Endothelial cell of umbilical vein (primary cell): ENCODE results near the gene MESD. TPM values are rescaled to one million over a fixed set of nuclear protein-coding genes. Genes with fewer than 3 reads are reported as not detected.

Experiments
- BruUV-seq: library from RNA; stranded (reverse); fragments of 400-500 nt; replicated peaks from 2 replicates; lab custom pipeline; 2021; lab: Mats Ljungman, UMichigan
- CTCF ChIA-PET: fragments of 300-600, 350-600 bp; sonication (Branson Sonifier 250); formaldehyde crosslinking; loops from one replicate; lab custom pipeline; 2021; ENCODE audit warnings: antibody characterized with exemption, inconsistent platforms; lab: Charles Lee
- POLR2A ChIA-PET: fragments of 300-600, 350-600 bp; sonication (Branson Sonifier 250); formaldehyde crosslinking; loops from one replicate; lab custom pipeline; 2021; ENCODE audit warnings: antibody characterized with exemption, inconsistent platforms; lab: Charles Lee
- DNase-seq: peaks from one replicate; pipeline ENCODE4 v3.0.0-alpha.2; 2011; ENCODE audit warnings: low read depth, low spot score
- FAIRE-seq: peaks from 2 replicates; lab custom pipeline; 2011; peaks lifted over from hg19 to GRCh38; lab: Jason Lieb, UNC
- H2AFZ ChIP-seq: 2 replicates; pipeline ENCODE4 v1.6.0; 2012; ENCODE audit warnings: low read depth, low read length, control low read depth, inconsistent platforms
- H3K27ac ChIP-seq: 2 replicates; pipeline ENCODE4 v1.5.1; 2011; ENCODE audit warnings: low read depth, mild to moderate bottlenecking, control low read depth, low read length, moderate library complexity; ENCODE audit not compliant: insufficient read depth
- H3K27me3 ChIP-seq, 2 experiments: 2 replicates each; pipeline versions ENCODE4 v1.6.0 to v1.6.1; 2011; ENCODE audit warnings: low read length in 2 of 2, mixed read lengths in 1 of 2; ENCODE audit not compliant: control insufficient read depth in 2 of 2, insufficient read depth in 2 of 2
- H3K36me3 ChIP-seq, 2 experiments: 2 replicates in 1 of 2; 3 replicates in 1 of 2; pipeline ENCODE4 v1.5.1; 2011; ENCODE audit warnings: low read length in 2 of 2, mild to moderate bottlenecking in 1 of 2, moderate library complexity in 1 of 2; ENCODE audit not compliant: control insufficient read depth in 2 of 2, insufficient read depth in 2 of 2; ENCODE audit errors: extremely low read depth in 1 of 2
- H3K4me1 ChIP-seq: 3 replicates; pipeline ENCODE4 v1.5.1; 2011; ENCODE audit warnings: mild to moderate bottlenecking, low read length; ENCODE audit not compliant: control insufficient read depth, insufficient read depth; ENCODE audit errors: extremely low read depth
- H3K4me2 ChIP-seq: 2 replicates; pipeline ENCODE4 v1.6.1; 2011; ENCODE audit warnings: low read length, control low read depth, mixed read lengths; ENCODE audit not compliant: insufficient read depth
- H3K4me3 ChIP-seq, 3 experiments: fragments of 200-600 bp in 1 of 3; sonication (generic), shearing (Covaris generic) in 1 of 3; replicated peaks in 1 of 3; 2 replicates each; pipeline ENCODE4 v1.5.1; 2011 to 2016; ENCODE audit warnings: control low read depth in 3 of 3, low read length in 3 of 3, mild to moderate bottlenecking in 2 of 3, inconsistent platforms in 1 of 3, low read depth in 1 of 3, moderate library complexity in 1 of 3; ENCODE audit not compliant: insufficient read depth in 1 of 3
- H3K79me2 ChIP-seq: 2 replicates; pipeline ENCODE4 v1.6.0; 2012; ENCODE audit warnings: low read length, inconsistent platforms; ENCODE audit not compliant: control insufficient read depth, insufficient read depth
- H3K9ac ChIP-seq: replicated peaks from 2 replicates; pipeline ENCODE3; 2011; ENCODE audit warnings: low read length, control low read depth; ENCODE audit not compliant: insufficient read depth; ENCODE audit errors: extremely low read depth
- H3K9me1 ChIP-seq: replicated peaks from 3 replicates; pipeline ENCODE4 v1.6.0; 2011; ENCODE audit warnings: mild to moderate bottlenecking, low read length; ENCODE audit not compliant: control insufficient read depth, insufficient read depth; ENCODE audit errors: extremely low read depth
- H3K9me3 ChIP-seq: replicated peaks from 2 replicates; pipeline ENCODE4 v1.5.1; 2012; ENCODE audit warnings: low read length, inconsistent platforms; ENCODE audit not compliant: control insufficient read depth, insufficient read depth
- H4K20me1 ChIP-seq: replicated peaks from 2 replicates; pipeline ENCODE3; 2011; ENCODE audit warnings: mild to moderate bottlenecking, low read length; ENCODE audit not compliant: control insufficient read depth, insufficient read depth; ENCODE audit errors: extremely low read depth
- EZH2 ChIP-seq: IDR thresholded peaks from 2 replicates; pipeline ENCODE4 v1.6.1; 2012; ENCODE audit warnings: borderline replicate concordance, low read depth, mild to moderate bottlenecking, moderate library complexity, low read length, inconsistent platforms; ENCODE audit not compliant: severe bottlenecking
- FOS ChIP-seq: IDR thresholded peaks from 2 replicates; pipeline ENCODE4 v1.6.1; 2011; ENCODE audit warnings: mild to moderate bottlenecking, low read length, moderate library complexity, borderline replicate concordance; ENCODE audit not compliant: insufficient read depth
- GATA2 ChIP-seq: IDR thresholded peaks from 2 replicates; pipeline ENCODE4 v1.7.0; 2011; ENCODE audit warnings: low read depth, mild to moderate bottlenecking, moderate library complexity, mixed read lengths, low read length; ENCODE audit not compliant: insufficient read length, insufficient read depth
- JUN ChIP-seq: IDR thresholded peaks from 2 replicates; pipeline ENCODE4 v1.6.1; 2011; ENCODE audit warnings: borderline replicate concordance, low read depth; ENCODE audit not compliant: insufficient read length, insufficient read depth
- MYC ChIP-seq: IDR thresholded peaks from one replicate; pipeline ENCODE4 v1.6.1; 2011; ENCODE audit warnings: mild to moderate bottlenecking, low read depth, low read length
- POLR2A ChIP-seq: IDR thresholded peaks from 2 replicates; pipeline ENCODE4 v1.6.1; 2012; ENCODE audit warnings: low read depth, mild to moderate bottlenecking, control low read depth, low read length
- POLR2AphosphoS5 ChIP-seq: IDR thresholded peaks from 2 replicates; pipeline ENCODE4 v1.6.1; 2012; ENCODE audit warnings: low read depth, mild to moderate bottlenecking, control low read depth, low read length, moderate library complexity; ENCODE audit not compliant: insufficient read depth
- dilution Hi-C: fragments of 300-500 bp; cut with MboI; formaldehyde crosslinking; loops from one replicate; pipeline ENCODE4 v1.15.0; 2019; ENCODE audit warnings: low sequenced_read_pairs; ENCODE audit not compliant: extremely low pct_ligation_motif_present
- intact Hi-C: fragments of 100-400 bp; cut with micrococcal nuclease; formaldehyde crosslinking; loops from one replicate; pipeline ENCODE4 v1.10.0; 2022
- polyA plus RNA-seq, 4 experiments: library from polyadenylated mRNA; depleted of rRNA in 3 of 4; stranded (reverse) in 3 of 4; unstranded in 1 of 4; fragments of >200 nt; gene quantifications; 2 replicates each; pipeline versions ENCODE4 v1.2.1 to v1.2.3, GENCODE V29; 2011 to 2012; ENCODE audit warnings: missing spikeins in 1 of 4
- total RNA-seq: library from RNA; stranded (reverse); gene quantifications from 2 replicates; pipeline ENCODE4 v1.2.3, GENCODE V29; 2021
- TF ChIP-seq, protein P1 (sequence below), 2 donors: IDR thresholded peaks; 1 replicate in 1 of 2; 2 replicates in 1 of 2; pipeline ENCODE4 v1.5.1; 2011; ENCODE audit warnings: low read length in 2 of 2, mild to moderate bottlenecking in 2 of 2, moderate library complexity in 2 of 2, control low read depth in 1 of 2, inconsistent platforms in 1 of 2, low read depth in 1 of 2; ENCODE audit not compliant: insufficient read depth in 1 of 2; ENCODE audit errors: extremely low read depth in 1 of 2
- TF ChIP-seq, protein P2 (sequence below): IDR thresholded peaks from 2 replicates; pipeline ENCODE4 v1.6.1; 2011; ENCODE audit not compliant: insufficient read depth, insufficient read length

Gene MESD
- total and polyA plus RNA-seq, 2 donors (not counting 3 experiments of a cell fraction or from before 2014, with no cell fraction given) = 12.8 to 30.5 TPM

DNA sequence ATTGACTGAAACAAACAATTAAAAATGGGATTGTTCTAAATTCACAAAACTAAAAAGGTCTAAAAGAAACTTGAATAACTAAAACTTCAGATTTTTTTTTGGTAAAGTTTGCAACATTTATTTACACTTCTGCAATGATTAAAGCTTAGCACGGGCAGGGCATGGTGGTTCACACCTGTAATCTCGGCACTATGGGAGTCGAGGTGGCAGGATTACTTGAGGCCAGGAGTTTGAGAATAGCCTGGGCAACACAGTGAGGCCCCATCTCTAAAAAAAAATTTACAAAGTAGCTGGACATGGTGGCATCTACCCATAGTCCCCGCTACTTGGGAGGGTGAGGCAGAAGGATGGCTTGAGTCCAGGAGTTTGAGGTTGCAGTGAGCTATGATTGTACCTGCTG is 42.7 kb upstream of the MESD start:
- Histone ChIP-seq H3K27me3 (no peaks in the 10 kb centered on the region), H3K4me3 (no peak overlapping the region), H3K9me1 (no peaks in the 10 kb centered on the region), H3K4me1 (peaks cover 27% of the 10 kb centered on the region), H4K20me1 (no peaks in the 10 kb centered on the region), H3K9ac (no peak overlapping the region), H2AFZ (no peak overlapping the region), H3K9me3 (no peaks in the 10 kb centered on the region), H3K79me2 (no peaks in the 10 kb centered on the region), H3K4me2 (no peak overlapping the region), H3K36me3 (no peaks in the 10 kb centered on the region), H3K27ac (no peak overlapping the region)
- BruUV-seq = no TSS peak
- ChIA-PET POLR2A (no interaction called here), CTCF (interaction anchor here (1.2 to 1.5 kb wide), 2 partner anchors 37 to 74 kb away, joined by 3 to 8 read pairs; no protein-coding TSS in a partner anchor)
- FAIRE-seq = no peak
- DNase-seq = no peak
- dilution Hi-C loops (no loop called here), intact Hi-C loops (no loop called here)
- TF ChIP-seq, protein P1, sequence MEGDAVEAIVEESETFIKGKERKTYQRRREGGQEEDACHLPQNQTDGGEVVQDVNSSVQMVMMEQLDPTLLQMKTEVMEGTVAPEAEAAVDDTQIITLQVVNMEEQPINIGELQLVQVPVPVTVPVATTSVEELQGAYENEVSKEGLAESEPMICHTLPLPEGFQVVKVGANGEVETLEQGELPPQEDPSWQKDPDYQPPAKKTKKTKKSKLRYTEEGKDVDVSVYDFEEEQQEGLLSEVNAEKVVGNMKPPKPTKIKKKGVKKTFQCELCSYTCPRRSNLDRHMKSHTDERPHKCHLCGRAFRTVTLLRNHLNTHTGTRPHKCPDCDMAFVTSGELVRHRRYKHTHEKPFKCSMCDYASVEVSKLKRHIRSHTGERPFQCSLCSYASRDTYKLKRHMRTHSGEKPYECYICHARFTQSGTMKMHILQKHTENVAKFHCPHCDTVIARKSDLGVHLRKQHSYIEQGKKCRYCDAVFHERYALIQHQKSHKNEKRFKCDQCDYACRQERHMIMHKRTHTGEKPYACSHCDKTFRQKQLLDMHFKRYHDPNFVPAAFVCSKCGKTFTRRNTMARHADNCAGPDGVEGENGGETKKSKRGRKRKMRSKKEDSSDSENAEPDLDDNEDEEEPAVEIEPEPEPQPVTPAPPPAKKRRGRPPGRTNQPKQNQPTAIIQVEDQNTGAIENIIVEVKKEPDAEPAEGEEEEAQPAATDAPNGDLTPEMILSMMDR (IDR thresholded peaks at IDR 0.05; ENCODE audit: extremely low read depth in 1 of 2, insufficient read depth in 1 of 2, low read depth in 1 of 2, low read length in 2 of 2) = no peak
- TF ChIP-seq EZH2 = no peak
- no peak for TF ChIP-seq GATA2
- TF ChIP-seq, protein P2, sequence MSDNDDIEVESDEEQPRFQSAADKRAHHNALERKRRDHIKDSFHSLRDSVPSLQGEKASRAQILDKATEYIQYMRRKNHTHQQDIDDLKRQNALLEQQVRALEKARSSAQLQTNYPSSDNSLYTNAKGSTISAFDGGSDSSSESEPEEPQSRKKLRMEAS = no peak
- TF ChIP-seq FOS = no peak
- TF ChIP-seq MYC = no peak
- no peak for TF ChIP-seq POLR2A
- TF ChIP-seq POLR2AphosphoS5 = no peak
- no peak for TF ChIP-seq JUN
